Measurements from ENCODE around the gene DNAL1. TPM values are rescaled to one million over a fixed set of nuclear protein-coding genes. Genes with fewer than 3 reads are reported as not detected.
A peak's percentile ranks its signal among the peaks of the same experiment; 100 is the strongest.

DNAL1 gene
- total and polyA plus RNA-seq, 8 donors: 0.29 to 12.9 (median 7.7) TPM; not detected in 1

GRCh38 chr14:73732006-73732405 is 87.2 kb downstream of the DNAL1 start:
- TF ChIP-seq POLR2A (IDR thresholded peaks at IDR 0.05) (no peak), POLR2AphosphoS5 (IDR thresholded peaks at IDR 0.05) (no peak), EP300 (IDR thresholded peaks at IDR 0.05) (no peak), CTCF (IDR thresholded peaks at IDR 0.05) (peak in 1 of 7 experiments; percentile 10)
- DNase-seq: no peak
- intact Hi-C loops (cut with DNase I; ENCODE audit: low total_unique reads): loop anchor here (10.0 kb wide), 1 partner anchor 63 kb away; no protein-coding TSS in a partner anchor
- Histone ChIP-seq H3K27ac (peak overlapping the region in 4 of 5 donors; percentile 0 to 89 (median 68)), H3K27me3 (no peaks in the 10 kb centered on the region), H3K4me1 (peaks cover 22 to 57% (median 45%) of the 10 kb centered on the region in 4 donors), H3K9me3 (no peaks in the 10 kb centered on the region), H3K4me3 (no peak overlapping the region), H3K36me3 (peaks cover 43 to 87% (median 84%) of the 10 kb centered on the region in 4 donors)
- WGBS, 5 donors: 53 to 78% (median 64%) methylated on average over 3 of the region's 3 CpGs

DNA sequence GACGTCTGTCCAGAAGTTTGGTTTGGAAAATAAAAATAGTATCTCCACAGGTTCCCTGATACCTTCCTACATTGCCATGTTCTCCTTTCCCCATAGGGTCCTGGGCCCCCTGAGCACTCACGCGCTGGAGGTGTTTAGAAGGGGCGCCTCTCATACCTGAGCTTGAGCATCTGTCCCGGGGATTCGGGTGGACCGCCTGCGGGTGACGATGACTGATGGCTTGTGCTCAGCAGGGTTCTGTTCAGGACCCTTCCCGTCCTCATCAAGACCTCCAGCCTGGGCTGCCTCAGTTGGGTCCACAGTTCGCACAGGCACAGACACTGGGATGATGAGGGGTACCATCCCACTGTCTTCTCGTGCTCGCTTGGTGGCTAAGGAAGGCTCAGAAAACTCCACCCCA is 92.1 kb downstream of the DNAL1 start:
- Histone ChIP-seq H3K36me3 (peaks cover 50 to 77% (median 73%) of the 10 kb centered on the region in 4 donors), H3K27me3 (no peaks in the 10 kb centered on the region), H3K27ac (peak overlapping the region in 2 of 5 donors; percentile 18 to 34), H3K9me3 (no peaks in the 10 kb centered on the region), H3K4me3 (no peak overlapping the region), H3K4me1 (peaks cover 35 to 50% (median 40%) of the 10 kb centered on the region in 4 donors)
- WGBS, 5 donors: 86 to 94% (median 90%) methylated on average over 11 to 13 of the region's 13 CpGs
- intact Hi-C loops (cut with DNase I; ENCODE audit: low total_unique reads): loop anchor here (10.0 kb wide), 1 partner anchor 58 kb away; no protein-coding TSS in a partner anchor
- DNase-seq: no peak
- TF ChIP-seq CTCF (IDR thresholded peaks at IDR 0.05) (no peak), POLR2A (IDR thresholded peaks at IDR 0.05) (no peak), EP300 (IDR thresholded peaks at IDR 0.05) (no peak), POLR2AphosphoS5 (IDR thresholded peaks at IDR 0.05) (no peak)

GRCh38 chr14:73738518-73739173 is 93.9 kb downstream of the DNAL1 start:
- Histone ChIP-seq H3K9me3 (no peaks in the 10 kb centered on the region), H3K27ac (peak overlapping the region; percentile 4 to 100 (median 92)), H3K4me1 (peaks cover 53 to 57% (median 55%) of the 10 kb centered on the region in 4 donors), H3K27me3 (no peaks in the 10 kb centered on the region), H3K36me3 (peaks cover 50 to 63% (median 61%) of the 10 kb centered on the region in 4 donors), H3K4me3 (no peak overlapping the region)
- intact Hi-C loops (cut with DNase I; ENCODE audit: low total_unique reads): loop anchor here (10.0 kb wide), 1 partner anchor 56 kb away; no protein-coding TSS in a partner anchor
- WGBS, 5 donors: 62 to 81% (median 69%) methylated on average over 17 to 22 of the region's 22 CpGs
- TF ChIP-seq POLR2AphosphoS5 (IDR thresholded peaks at IDR 0.05) (no peak), EP300 (IDR thresholded peaks at IDR 0.05) (no peak), POLR2A (IDR thresholded peaks at IDR 0.05) (no peak), CTCF (IDR thresholded peaks at IDR 0.05) (no peak)
- peak in 1 of 2 donors; percentile 31 for DNase-seq

DNA sequence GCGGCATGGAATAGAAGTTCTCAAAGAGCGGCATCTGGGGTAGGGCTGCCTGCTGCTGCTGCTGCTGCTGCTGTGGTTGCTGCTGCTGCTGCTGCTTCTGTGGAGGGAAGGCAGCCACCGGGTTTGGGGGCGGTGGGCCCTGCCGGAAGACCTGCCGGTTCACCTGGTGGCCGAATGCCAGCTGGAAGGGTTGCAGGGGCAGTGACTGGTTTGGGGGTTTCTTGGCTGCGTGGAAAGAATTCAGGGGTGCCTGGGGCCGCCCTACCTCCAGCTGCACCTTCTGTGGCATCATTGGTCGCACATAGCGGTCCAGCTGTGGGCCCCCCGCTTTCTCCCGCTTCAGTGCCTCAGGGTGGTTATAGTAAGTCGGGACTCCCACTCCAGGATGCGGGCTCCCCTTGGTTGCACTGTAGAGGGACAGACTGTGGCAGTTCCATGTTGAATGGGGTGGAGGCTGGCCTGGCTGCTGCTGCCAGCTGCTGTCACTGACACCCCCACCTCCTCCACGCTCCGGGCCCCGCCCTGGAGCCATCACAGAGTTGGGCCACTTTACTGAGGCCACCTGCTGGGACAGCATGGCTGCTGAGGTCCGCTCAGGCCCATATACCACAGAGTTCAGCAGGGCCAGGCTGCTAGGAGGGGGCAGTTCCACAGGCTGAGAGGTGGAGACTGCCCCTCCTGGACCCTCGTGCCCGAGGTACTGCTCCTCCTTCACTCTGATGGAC is 94.5 kb downstream of the DNAL1 start:
- no peak for DNase-seq
- Histone ChIP-seq H3K4me1 (peaks cover 60 to 64% (median 62%) of the 10 kb centered on the region in 4 donors), H3K27ac (peak overlapping the region; percentile 83 to 100 (median 92)), H3K9me3 (no peaks in the 10 kb centered on the region), H3K27me3 (no peaks in the 10 kb centered on the region), H3K36me3 (peaks cover 46 to 56% (median 54%) of the 10 kb centered on the region in 4 donors), H3K4me3 (no peak overlapping the region)
- WGBS, 5 donors: 58 to 75% (median 66%) methylated on average over 8 to 21 of the region's 21 CpGs
- no peak for TF ChIP-seq POLR2AphosphoS5 (IDR thresholded peaks at IDR 0.05)
- no peak for TF ChIP-seq CTCF (IDR thresholded peaks at IDR 0.05)
- no peak for TF ChIP-seq POLR2A (IDR thresholded peaks at IDR 0.05)
- TF ChIP-seq EP300 (IDR thresholded peaks at IDR 0.05): no peak
- intact Hi-C loops (cut with DNase I; ENCODE audit: low total_unique reads): loop anchor here (10.0 kb wide), 1 partner anchor 55 kb away; no protein-coding TSS in a partner anchor
